ENCODE measurements around the gene GRIN3A. TPM values are rescaled to one million over a fixed set of nuclear protein-coding genes. Genes with fewer than 3 reads are reported as not detected.

The GRIN3A gene
- total RNA-seq, 1 donor from 2014 or later: 27.8 TPM

GRCh38 chr9:101578378-101578777 lies 160.1 kb downstream of the GRIN3A start:
- H3K9me3 Mint-ChIP-seq (ENCODE audit: unreplicated experiment): no peaks in the 10 kb centered on the region
- no peak overlapping the region for H3K4me3 Mint-ChIP-seq (ENCODE audit: unreplicated experiment)
- DNase-seq (ENCODE audit: low spot score): no peak
- H3K4me1 Mint-ChIP-seq (ENCODE audit: unreplicated experiment): peaks cover 2% of the 10 kb centered on the region
- no peak for TF ChIP-seq CTCF (IDR thresholded peaks at IDR 0.05; ENCODE audit: unreplicated experiment)
- peaks cover 1% of the 10 kb centered on the region for H3K27me3 Mint-ChIP-seq (ENCODE audit: unreplicated experiment)
- peaks cover 3% of the 10 kb centered on the region for H3K36me3 Mint-ChIP-seq (ENCODE audit: low read depth, unreplicated experiment)
- no peak overlapping the region for H3K27ac Mint-ChIP-seq (ENCODE audit: unreplicated experiment)

GRCh38 chr9:101574731-101575333 lies 163.6 kb downstream of the GRIN3A start:
- Mint-ChIP-seq H3K27ac (ENCODE audit: unreplicated experiment) (no peak overlapping the region), H3K36me3 (ENCODE audit: low read depth, unreplicated experiment) (peaks cover 6% of the 10 kb centered on the region), H3K4me3 (ENCODE audit: unreplicated experiment) (no peak overlapping the region), H3K27me3 (ENCODE audit: unreplicated experiment) (no peaks in the 10 kb centered on the region), H3K4me1 (ENCODE audit: unreplicated experiment) (peaks cover 2% of the 10 kb centered on the region), H3K9me3 (ENCODE audit: unreplicated experiment) (no peaks in the 10 kb centered on the region)
- DNase-seq (ENCODE audit: low spot score): no peak
- no peak for TF ChIP-seq CTCF (IDR thresholded peaks at IDR 0.05; ENCODE audit: unreplicated experiment)

DNA sequence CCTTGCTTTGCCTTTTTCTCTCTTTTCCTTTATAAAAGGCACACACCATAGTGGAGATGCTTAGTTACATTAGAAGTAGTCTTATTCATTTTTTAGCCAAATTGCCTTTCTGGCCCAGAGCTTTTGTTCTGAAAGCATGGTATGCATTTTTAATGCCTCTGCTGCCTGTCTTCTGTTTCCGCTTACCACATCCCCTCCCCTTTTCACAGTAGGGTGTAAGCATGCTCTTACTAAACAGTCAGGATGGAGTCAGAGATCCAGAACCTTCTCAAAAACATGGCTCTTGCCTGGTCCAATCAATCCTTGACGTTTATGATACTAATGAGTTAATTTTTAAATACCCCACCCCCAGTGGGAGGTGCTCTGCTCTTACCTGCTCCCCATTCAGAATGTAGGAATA lies 166.1 kb downstream of the GRIN3A start:
- H3K27ac Mint-ChIP-seq (ENCODE audit: unreplicated experiment): no peak overlapping the region
- peaks cover 11% of the 10 kb centered on the region for H3K36me3 Mint-ChIP-seq (ENCODE audit: low read depth, unreplicated experiment)
- no peak for DNase-seq (ENCODE audit: low spot score)

GRCh38 chr9:101571114-101571513 lies 167.3 kb downstream of the GRIN3A start:
- Mint-ChIP-seq H3K4me3 (ENCODE audit: unreplicated experiment) (no peak overlapping the region), H3K36me3 (ENCODE audit: low read depth, unreplicated experiment) (peaks cover 11% of the 10 kb centered on the region), H3K27me3 (ENCODE audit: unreplicated experiment) (no peaks in the 10 kb centered on the region), H3K9me3 (ENCODE audit: unreplicated experiment) (no peaks in the 10 kb centered on the region), H3K4me1 (ENCODE audit: unreplicated experiment) (no peaks in the 10 kb centered on the region), H3K27ac (ENCODE audit: unreplicated experiment) (no peak overlapping the region)
- TF ChIP-seq CTCF (IDR thresholded peaks at IDR 0.05; ENCODE audit: unreplicated experiment): no peak
- DNase-seq (ENCODE audit: low spot score): no peak

More for the DNA sequence above, 166.1 kb downstream of the GRIN3A start:
- no peak overlapping the region for H3K4me3 Mint-ChIP-seq (ENCODE audit: unreplicated experiment)
- no peaks in the 10 kb centered on the region for H3K9me3 Mint-ChIP-seq (ENCODE audit: unreplicated experiment)
- no peaks in the 10 kb centered on the region for H3K4me1 Mint-ChIP-seq (ENCODE audit: unreplicated experiment)
- no peaks in the 10 kb centered on the region for H3K27me3 Mint-ChIP-seq (ENCODE audit: unreplicated experiment)
- no peak for TF ChIP-seq CTCF (IDR thresholded peaks at IDR 0.05; ENCODE audit: unreplicated experiment)

DNA sequence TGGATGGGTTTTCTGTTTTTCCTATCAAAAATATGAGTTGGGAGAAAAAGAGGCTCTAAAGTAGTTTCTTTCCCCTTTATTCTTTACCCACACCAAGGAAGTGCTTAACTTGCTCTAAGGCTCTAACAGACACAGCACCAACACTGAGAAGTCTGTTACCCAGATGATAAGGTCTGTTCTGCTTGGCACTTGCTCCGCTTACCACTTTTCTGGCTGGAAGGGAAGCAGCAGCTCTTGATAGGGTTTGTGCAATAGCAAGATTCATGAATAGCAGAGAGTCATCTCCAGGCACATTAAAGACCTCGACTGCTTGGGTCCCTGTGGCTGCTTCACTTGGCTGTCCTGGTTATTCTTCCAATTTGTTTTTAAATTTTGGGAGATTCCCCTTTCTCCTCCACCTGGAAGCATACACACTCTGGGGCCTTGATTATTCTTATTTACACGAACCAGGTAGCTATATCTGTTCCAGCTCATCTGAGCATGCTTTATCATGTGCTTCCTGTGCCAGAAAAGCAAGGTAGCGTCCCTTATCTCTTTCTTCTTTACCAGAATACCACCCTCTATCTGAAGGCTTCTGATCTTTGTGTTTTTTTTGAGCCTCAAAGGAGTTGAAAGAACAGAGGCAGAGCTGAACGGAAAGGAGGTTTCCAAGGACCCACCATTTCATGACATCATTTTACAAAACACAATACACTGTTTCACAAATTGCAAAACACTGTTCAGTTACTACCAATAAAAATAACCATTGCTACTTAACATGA lies 168.5 kb downstream of the GRIN3A start:
- no peaks in the 10 kb centered on the region for H3K9me3 Mint-ChIP-seq (ENCODE audit: unreplicated experiment)
- no peak overlapping the region for H3K27ac Mint-ChIP-seq (ENCODE audit: unreplicated experiment)
- DNase-seq (ENCODE audit: low spot score): no peak
- no peaks in the 10 kb centered on the region for H3K4me1 Mint-ChIP-seq (ENCODE audit: unreplicated experiment)
- no peaks in the 10 kb centered on the region for H3K27me3 Mint-ChIP-seq (ENCODE audit: unreplicated experiment)
- no peak for TF ChIP-seq CTCF (IDR thresholded peaks at IDR 0.05; ENCODE audit: unreplicated experiment)
- H3K36me3 Mint-ChIP-seq (ENCODE audit: low read depth, unreplicated experiment): peaks cover 11% of the 10 kb centered on the region
- H3K4me3 Mint-ChIP-seq (ENCODE audit: unreplicated experiment): no peak overlapping the region
